Measurements from ENCODE around the gene OAS2.

OAS2 gene

GRCh38 chr12:113044516-113044915 is 66.2 kb downstream of the OAS2 start:
- no peaks in the 10 kb centered on the region for H3K36me3 ChIP-seq (replicated peaks)
- no peak for DNase-seq
- TF ChIP-seq CTCF (IDR thresholded peaks at IDR 0.05; ENCODE audit: low read depth, low read length, missing control alignments): no peak
- no peak overlapping the region for H3K4me3 ChIP-seq (ENCODE audit: low read depth, low read length)
- in situ Hi-C loops (cut with HindIII; ENCODE audit: low pct_ligation_motif_present, low sequenced_read_pairs): loop anchor here (25.0 kb wide), 1 partner anchor 118 kb away; no protein-coding TSS in a partner anchor
- H3K27me3 ChIP-seq (replicated peaks): no peaks in the 10 kb centered on the region
- H3K27ac ChIP-seq: no peak overlapping the region

- DNase-seq: peak; percentile 60
- in situ Hi-C loops (cut with HindIII; ENCODE audit: low pct_ligation_motif_present, low sequenced_read_pairs): loop anchor here (25.0 kb wide), 1 partner anchor 114 kb away; no protein-coding TSS in a partner anchor
- Histone ChIP-seq H3K27ac (no peak overlapping the region), H3K27me3 (replicated peaks) (no peaks in the 10 kb centered on the region), H3K36me3 (replicated peaks) (no peaks in the 10 kb centered on the region), H3K4me3 (ENCODE audit: low read depth, low read length) (no peak overlapping the region)
- TF ChIP-seq CTCF (IDR thresholded peaks at IDR 0.05; ENCODE audit: low read depth, low read length, missing control alignments): peak; percentile 78
Observed at GRCh38 chr12:113048716-113049127, 70.4 kb downstream of the OAS2 start.

GRCh38 chr12:113049976-113050742 is 71.8 kb downstream of the OAS2 start:
- TF ChIP-seq CTCF (IDR thresholded peaks at IDR 0.05; ENCODE audit: low read depth, low read length, missing control alignments): peak; percentile 52
- H3K27ac ChIP-seq: no peak overlapping the region
- peaks cover 8% of the 10 kb centered on the region for H3K27me3 ChIP-seq (replicated peaks)
- DNase-seq: no peak
- no peak overlapping the region for H3K4me3 ChIP-seq (ENCODE audit: low read depth, low read length)
- in situ Hi-C loops (cut with HindIII; ENCODE audit: low pct_ligation_motif_present, low sequenced_read_pairs): loop anchor here (25.0 kb wide), 1 partner anchor 112 kb away; no protein-coding TSS in a partner anchor
- H3K36me3 ChIP-seq (replicated peaks): no peaks in the 10 kb centered on the region

- in situ Hi-C loops (cut with HindIII; ENCODE audit: low pct_ligation_motif_present, low sequenced_read_pairs): no loop called here
- H3K36me3 ChIP-seq (replicated peaks): no peaks in the 10 kb centered on the region
- no peak for DNase-seq
- H3K27ac ChIP-seq: no peak overlapping the region
- H3K27me3 ChIP-seq (replicated peaks): peaks cover 14% of the 10 kb centered on the region
- no peak for TF ChIP-seq CTCF (IDR thresholded peaks at IDR 0.05; ENCODE audit: low read depth, low read length, missing control alignments)
- H3K4me3 ChIP-seq (ENCODE audit: low read depth, low read length): no peak overlapping the region
Observed at GRCh38 chr12:113050795-113051194, 72.5 kb downstream of the OAS2 start.

GRCh38 chr12:113051759-113052158 is 73.4 kb downstream of the OAS2 start:
- in situ Hi-C loops (cut with HindIII; ENCODE audit: low pct_ligation_motif_present, low sequenced_read_pairs): no loop called here
- DNase-seq: no peak
- H3K4me3 ChIP-seq (ENCODE audit: low read depth, low read length): no peak overlapping the region
- H3K36me3 ChIP-seq (replicated peaks): no peaks in the 10 kb centered on the region
- peaks cover 24% of the 10 kb centered on the region for H3K27me3 ChIP-seq (replicated peaks)
- H3K27ac ChIP-seq: no peak overlapping the region
- TF ChIP-seq CTCF (IDR thresholded peaks at IDR 0.05; ENCODE audit: low read depth, low read length, missing control alignments): no peak
